GM19468 (cell line): ENCODE data around the gene MDN1.
A peak's percentile ranks its signal among the peaks of the same experiment; 100 is the strongest.

Source experiments
- ATAC-seq: cut with Tn5 transposase; IDR thresholded peaks from one replicate; pipeline ENCODE4 v1.9.1; 2021; ENCODE audit warnings: mild to moderate bottlenecking, moderate library complexity, moderate number of reproducible peaks; ENCODE audit not compliant: unreplicated experiment; ENCODE audit errors: extremely low read depth

The MDN1 gene

GRCh38 chr6:89619567-89619966 is 200.0 kb downstream of the MDN1 start:
- ATAC-seq, result no peak

GRCh38 chr6:89618026-89618425 is 201.6 kb downstream of the MDN1 start:
- no peak for ATAC-seq

- no peak for ATAC-seq
Measured at GRCh38 chr6:89616531-89616930, 203.1 kb downstream of the MDN1 start.

- ATAC-seq, result no peak
Measured at GRCh38 chr6:89615882-89616281, 203.7 kb downstream of the MDN1 start.

- no peak for ATAC-seq
Measured at GRCh38 chr6:89613790-89614189, 205.8 kb downstream of the MDN1 start.

GRCh38 chr6:89612121-89612520 is 207.5 kb downstream of the MDN1 start:
- ATAC-seq, result no peak

GRCh38 chr6:89611666-89612065 is 207.9 kb downstream of the MDN1 start:
- no peak for ATAC-seq

GRCh38 chr6:89610149-89610642 is 209.4 kb downstream of the MDN1 start:
- ATAC-seq, result no peak

- no peak for ATAC-seq
Measured at GRCh38 chr6:89605861-89606260, 213.7 kb downstream of the MDN1 start.

GRCh38 chr6:89604653-89605052 is 214.9 kb downstream of the MDN1 start:
- no peak for ATAC-seq

GRCh38 chr6:89602166-89602565 is 217.4 kb downstream of the MDN1 start:
- no peak for ATAC-seq

- ATAC-seq, result no peak
Measured at GRCh38 chr6:89599727-89600126, 219.9 kb downstream of the MDN1 start.

GRCh38 chr6:89597988-89598387 is 221.6 kb downstream of the MDN1 start:
- no peak for ATAC-seq

GRCh38 chr6:89597372-89597771 is 222.2 kb downstream of the MDN1 start:
- ATAC-seq, result no peak

GRCh38 chr6:89596484-89596883 is 223.1 kb downstream of the MDN1 start:
- no peak for ATAC-seq

GRCh38 chr6:89596056-89596455 is 223.5 kb downstream of the MDN1 start:
- ATAC-seq, result peak; percentile 69
